SK-N-SH treated with all-trans-retinoic acid at 6 μM for 48 hours (cell line): Measurements from ENCODE around the gene RNF144A.

ENCODE experiments used
- ATAC-seq: fragments of 200-7000 bp; cut with Tn5 transposase; 3 replicates; pipeline ENCODE4 v1.9.1; 2020; ENCODE audit warnings: mild to moderate bottlenecking, moderate library complexity
- CREB5 ChIP-seq: fragments of 250-450 bp; sonication (Bioruptor Pico); IDR thresholded peaks from 2 replicates; pipeline ENCODE4 v1.5.1; 2020; ENCODE audit warnings: low read depth, mild to moderate bottlenecking, moderate library complexity
- CSRNP3 ChIP-seq: fragments of 250-450 bp; sonication (Bioruptor Pico); IDR thresholded peaks from 2 replicates; pipeline ENCODE4 v1.5.1; 2021; ENCODE audit warnings: mild to moderate bottlenecking, moderate library complexity
- ESRRG ChIP-seq: fragments of 250-450 bp; sonication (Bioruptor Pico); IDR thresholded peaks from 2 replicates; pipeline ENCODE4 v1.6.1; 2021; ENCODE audit warnings: mild to moderate bottlenecking
- ISL1 ChIP-seq: fragments of 250-450 bp; sonication (Bioruptor Pico); IDR thresholded peaks from 2 replicates; pipeline ENCODE4 v2.1.2; 2022; ENCODE audit warnings: mild to moderate bottlenecking, moderate library complexity
- PATZ1 ChIP-seq: fragments of 250-450 bp; sonication (Bioruptor Pico); IDR thresholded peaks from 2 replicates; pipeline ENCODE4 v1.8.0; 2020; ENCODE audit warnings: mild to moderate bottlenecking, moderate library complexity, borderline replicate concordance
- PPARA ChIP-seq: fragments of 250-450 bp; sonication (Bioruptor Pico); IDR thresholded peaks from 2 replicates; pipeline ENCODE4 v1.5.0; 2020; ENCODE audit warnings: mild to moderate bottlenecking, borderline replicate concordance
- SNAI2 ChIP-seq: fragments of 250-450 bp; sonication (Bioruptor Pico); IDR thresholded peaks from 2 replicates; pipeline ENCODE4 v1.5.0; 2020; ENCODE audit warnings: mild to moderate bottlenecking, moderate library complexity
- TCF4 ChIP-seq: fragments of 250-450 bp; sonication (Bioruptor Pico); IDR thresholded peaks from 2 replicates; pipeline ENCODE4 v1.8.0; 2021; ENCODE audit warnings: mild to moderate bottlenecking, moderate library complexity, borderline replicate concordance
- ZFP3 ChIP-seq: fragments of 250-450 bp; sonication (Bioruptor Pico); IDR thresholded peaks from 2 replicates; pipeline ENCODE4 v1.5.0; 2020; ENCODE audit warnings: mild to moderate bottlenecking, moderate library complexity
- ZFP30 ChIP-seq: fragments of 450-650 bp; formaldehyde crosslinking; IDR thresholded peaks from 2 replicates; pipeline ENCODE4 v1.5.0; 2022; ENCODE audit warnings: mild to moderate bottlenecking, moderate library complexity
- ZNF565 ChIP-seq: fragments of 450-650 bp; formaldehyde crosslinking; conservative IDR thresholded peaks from 2 replicates; pipeline ENCODE4 v1.5.0; 2020; ENCODE audit warnings: low read depth, mild to moderate bottlenecking, moderate library complexity
- ZNF70 ChIP-seq: fragments of 450-650 bp; formaldehyde crosslinking; IDR thresholded peaks from 2 replicates; pipeline ENCODE4 v1.5.0; 2020; ENCODE audit warnings: mild to moderate bottlenecking, moderate library complexity
- ZNF8 ChIP-seq: fragments of 450-650 bp; formaldehyde crosslinking; IDR thresholded peaks from 2 replicates; pipeline ENCODE4 v1.5.0; 2020; ENCODE audit warnings: mild to moderate bottlenecking, moderate library complexity
- TF ChIP-seq, protein P1 (sequence below): fragments of 250-450 bp; sonication (Bioruptor Pico); IDR thresholded peaks from 2 replicates; pipeline ENCODE4 v1.5.0; 2020; ENCODE audit warnings: mild to moderate bottlenecking, moderate library complexity

RNF144A gene

GRCh38 chr2:7015007-7015950, 98.1 kb downstream of the RNF144A start:
- TF ChIP-seq PPARA (CRISPR knock-in tag), result 0 out of 2 replicates have a peak, but pooled peaks have one; percentile 30
- peak; percentile 46; the same call in 1 of the 2 replicates for TF ChIP-seq ZFP3 (CRISPR knock-in tag)
- TF ChIP-seq ISL1 (CRISPR knock-in tag), result peak; percentile 16; the same call in 1 of the 2 replicates
- TF ChIP-seq ZNF70 (CRISPR knock-in tag), result peak; percentile 53
- peak; percentile 91 for TF ChIP-seq SNAI2 (CRISPR knock-in tag)
- TF ChIP-seq, protein P1, sequence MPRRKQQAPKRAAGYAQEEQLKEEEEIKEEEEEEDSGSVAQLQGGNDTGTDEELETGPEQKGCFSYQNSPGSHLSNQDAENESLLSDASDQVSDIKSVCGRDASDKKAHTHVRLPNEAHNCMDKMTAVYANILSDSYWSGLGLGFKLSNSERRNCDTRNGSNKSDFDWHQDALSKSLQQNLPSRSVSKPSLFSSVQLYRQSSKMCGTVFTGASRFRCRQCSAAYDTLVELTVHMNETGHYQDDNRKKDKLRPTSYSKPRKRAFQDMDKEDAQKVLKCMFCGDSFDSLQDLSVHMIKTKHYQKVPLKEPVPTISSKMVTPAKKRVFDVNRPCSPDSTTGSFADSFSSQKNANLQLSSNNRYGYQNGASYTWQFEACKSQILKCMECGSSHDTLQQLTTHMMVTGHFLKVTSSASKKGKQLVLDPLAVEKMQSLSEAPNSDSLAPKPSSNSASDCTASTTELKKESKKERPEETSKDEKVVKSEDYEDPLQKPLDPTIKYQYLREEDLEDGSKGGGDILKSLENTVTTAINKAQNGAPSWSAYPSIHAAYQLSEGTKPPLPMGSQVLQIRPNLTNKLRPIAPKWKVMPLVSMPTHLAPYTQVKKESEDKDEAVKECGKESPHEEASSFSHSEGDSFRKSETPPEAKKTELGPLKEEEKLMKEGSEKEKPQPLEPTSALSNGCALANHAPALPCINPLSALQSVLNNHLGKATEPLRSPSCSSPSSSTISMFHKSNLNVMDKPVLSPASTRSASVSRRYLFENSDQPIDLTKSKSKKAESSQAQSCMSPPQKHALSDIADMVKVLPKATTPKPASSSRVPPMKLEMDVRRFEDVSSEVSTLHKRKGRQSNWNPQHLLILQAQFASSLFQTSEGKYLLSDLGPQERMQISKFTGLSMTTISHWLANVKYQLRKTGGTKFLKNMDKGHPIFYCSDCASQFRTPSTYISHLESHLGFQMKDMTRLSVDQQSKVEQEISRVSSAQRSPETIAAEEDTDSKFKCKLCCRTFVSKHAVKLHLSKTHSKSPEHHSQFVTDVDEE (CRISPR knock-in tag), result no peak; the same call in 1 of the 2 replicates
- TF ChIP-seq CSRNP3 (CRISPR knock-in tag), result no peak
- TF ChIP-seq TCF4, result peak; percentile 77
- TF ChIP-seq, all 23 proteins: peak for 6
- no peak; the same call in 2 of the 3 replicates for ATAC-seq

GRCh38 chr2:7016148-7016547, 98.9 kb downstream of the RNF144A start:
- ATAC-seq, result no peak
- no peak for TF ChIP-seq TCF4
- no peak for TF ChIP-seq ZFP30 (CRISPR knock-in tag)
- TF ChIP-seq, all 23 proteins: peak for 0

DNA sequence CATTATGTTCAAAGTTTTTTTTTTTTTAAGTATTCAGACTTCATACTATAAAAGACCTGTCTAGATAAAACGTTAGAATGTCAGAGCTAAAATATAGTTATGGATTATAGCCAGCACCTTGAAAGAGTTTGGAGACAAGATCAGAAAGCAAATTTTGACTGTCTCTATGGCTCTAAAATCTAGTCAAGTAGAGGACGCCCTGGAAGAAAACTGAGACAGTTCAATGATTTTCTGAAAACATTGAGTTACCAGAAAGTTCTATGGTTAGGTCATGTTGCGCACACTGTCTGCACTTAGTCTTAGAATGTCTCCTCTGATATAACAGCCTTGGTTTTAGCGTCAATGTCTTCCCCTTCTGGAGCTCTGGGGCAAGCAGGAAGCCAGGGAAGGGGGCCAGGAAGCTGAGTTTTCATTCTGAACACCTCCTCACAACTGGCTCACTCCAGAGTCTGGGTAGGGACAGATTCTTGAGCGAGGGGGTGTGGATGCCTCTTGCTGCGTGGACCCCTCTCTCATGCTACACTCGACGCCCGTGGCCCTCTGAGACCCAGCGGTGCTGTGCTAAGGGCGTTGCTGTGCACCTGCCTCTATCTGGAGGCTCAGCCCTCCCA, 99.5 kb downstream of the RNF144A start:
- ATAC-seq, result no peak
- no peak for TF ChIP-seq ZNF565 (CRISPR knock-in tag)
- no peak for TF ChIP-seq ZNF8 (CRISPR knock-in tag)
- TF ChIP-seq PATZ1 (CRISPR knock-in tag), result no peak
- TF ChIP-seq CSRNP3 (CRISPR knock-in tag), result no peak
- TF ChIP-seq ZNF70 (CRISPR knock-in tag), result no peak
- no peak for TF ChIP-seq CREB5 (CRISPR knock-in tag)
- 0 out of 2 replicates have a peak, but pooled peaks have one; percentile 27 for TF ChIP-seq ZFP3 (CRISPR knock-in tag)
- TF ChIP-seq, protein P1 (CRISPR knock-in tag), result no peak
- TF ChIP-seq ESRRG (CRISPR knock-in tag), result no peak
- TF ChIP-seq, all 23 proteins: peak for 1
